Calu3 (cell line): ENCODE measurements around the gene GRK5. TPM values are rescaled to one million over a fixed set of nuclear protein-coding genes. Genes with fewer than 3 reads are reported as not detected.

Experiments
- BruUV-seq: library from RNA; stranded (reverse); fragments of 400-500 nt; replicated peaks from 2 replicates; lab custom pipeline; 2021; lab: Mats Ljungman, UMichigan
- CTCF ChIA-PET: fragments of 300-600 bp; sonication (Branson Sonifier 250); formaldehyde crosslinking; loops from one replicate; lab custom pipeline; 2022; ENCODE audit warnings: antibody characterized with exemption; lab: Charles Lee
- DNase-seq: peaks from one replicate; pipeline ENCODE4 v3.0.0; 2022
- H3K27ac Mint-ChIP-seq: one replicate; pipeline ENCODE4 v1.8.0; 2022; ENCODE audit warnings: mixed read lengths; ENCODE audit not compliant: unreplicated experiment
- H3K27me3 Mint-ChIP-seq: one replicate; pipeline ENCODE4 v1.8.0; 2022; ENCODE audit warnings: mixed read lengths; ENCODE audit not compliant: unreplicated experiment
- H3K36me3 Mint-ChIP-seq: one replicate; pipeline ENCODE4 v1.8.0; 2022; ENCODE audit warnings: mild to moderate bottlenecking, moderate library complexity, mixed read lengths; ENCODE audit not compliant: insufficient read depth, unreplicated experiment
- H3K4me1 Mint-ChIP-seq: one replicate; pipeline ENCODE4 v1.8.0; 2022; ENCODE audit warnings: mild to moderate bottlenecking, low read depth, mixed read lengths; ENCODE audit not compliant: unreplicated experiment
- H3K4me3 Mint-ChIP-seq: one replicate; pipeline ENCODE4 v1.8.0; 2022; ENCODE audit warnings: mild to moderate bottlenecking, low read depth, moderate library complexity, mixed read lengths; ENCODE audit not compliant: unreplicated experiment
- H3K9me3 Mint-ChIP-seq: one replicate; pipeline ENCODE4 v1.8.0; 2022; ENCODE audit warnings: low read depth, mixed read lengths; ENCODE audit not compliant: unreplicated experiment
- intact Hi-C: fragments of 100-400 bp; cut with micrococcal nuclease; formaldehyde crosslinking; loops from one replicate; pipeline ENCODE4 v1.10.0; 2022; ENCODE audit not compliant: unreplicated experiment
- total RNA-seq: library from RNA; stranded (reverse); gene quantifications from 2 replicates; pipeline ENCODE4 v1.2.3, GENCODE V29; 2022
- TF ChIP-seq, protein P1 (sequence below): fragments of 200-600 bp; IDR thresholded peaks from one replicate; pipeline ENCODE4 v1.8.0; 2022; ENCODE audit warnings: antibody characterized with exemption; ENCODE audit not compliant: unreplicated experiment

The GRK5 gene
- total RNA-seq, 1 experiment from 2014 or later, result 4.4 TPM

- TF ChIP-seq, protein P1, sequence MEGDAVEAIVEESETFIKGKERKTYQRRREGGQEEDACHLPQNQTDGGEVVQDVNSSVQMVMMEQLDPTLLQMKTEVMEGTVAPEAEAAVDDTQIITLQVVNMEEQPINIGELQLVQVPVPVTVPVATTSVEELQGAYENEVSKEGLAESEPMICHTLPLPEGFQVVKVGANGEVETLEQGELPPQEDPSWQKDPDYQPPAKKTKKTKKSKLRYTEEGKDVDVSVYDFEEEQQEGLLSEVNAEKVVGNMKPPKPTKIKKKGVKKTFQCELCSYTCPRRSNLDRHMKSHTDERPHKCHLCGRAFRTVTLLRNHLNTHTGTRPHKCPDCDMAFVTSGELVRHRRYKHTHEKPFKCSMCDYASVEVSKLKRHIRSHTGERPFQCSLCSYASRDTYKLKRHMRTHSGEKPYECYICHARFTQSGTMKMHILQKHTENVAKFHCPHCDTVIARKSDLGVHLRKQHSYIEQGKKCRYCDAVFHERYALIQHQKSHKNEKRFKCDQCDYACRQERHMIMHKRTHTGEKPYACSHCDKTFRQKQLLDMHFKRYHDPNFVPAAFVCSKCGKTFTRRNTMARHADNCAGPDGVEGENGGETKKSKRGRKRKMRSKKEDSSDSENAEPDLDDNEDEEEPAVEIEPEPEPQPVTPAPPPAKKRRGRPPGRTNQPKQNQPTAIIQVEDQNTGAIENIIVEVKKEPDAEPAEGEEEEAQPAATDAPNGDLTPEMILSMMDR, result no peak
- DNase-seq, result no peak
- Mint-ChIP-seq H3K36me3 (no peaks in the 10 kb centered on the region), H3K9me3 (peaks cover 5% of the 10 kb centered on the region), H3K27ac (no peak overlapping the region), H3K4me1 (peaks cover 28% of the 10 kb centered on the region), H3K27me3 (no peaks in the 10 kb centered on the region), H3K4me3 (no peak overlapping the region)
- no TSS peak for BruUV-seq
- intact Hi-C loops, result no loop called here
- CTCF ChIA-PET, result no interaction called here
Observed at GRCh38 chr10:119465085-119465484, 257.7 kb downstream of the GRK5 start.

DNA sequence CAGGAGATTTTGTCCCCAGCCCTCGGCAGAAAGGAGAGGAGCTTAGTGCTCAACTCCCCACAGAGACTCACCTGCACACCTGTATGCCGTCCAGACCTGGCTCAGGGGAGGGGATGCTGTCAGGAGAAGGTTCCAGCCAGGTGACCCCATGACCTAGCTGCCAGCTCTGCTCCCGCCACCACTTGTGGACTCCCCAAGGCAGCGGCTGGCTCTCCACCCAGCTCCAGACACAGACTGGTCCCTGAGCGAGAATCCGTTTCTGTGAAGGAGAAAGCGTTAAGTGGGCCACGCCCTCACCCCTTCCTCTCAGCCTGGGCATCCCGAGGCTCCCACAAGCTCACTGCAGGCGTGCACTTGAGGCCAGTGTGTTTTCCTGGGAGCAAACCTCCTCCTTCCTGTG is 258.7 kb downstream of the GRK5 start:
- Mint-ChIP-seq H3K4me1 (peaks cover 19% of the 10 kb centered on the region), H3K9me3 (peaks cover 5% of the 10 kb centered on the region), H3K4me3 (no peak overlapping the region), H3K27me3 (no peaks in the 10 kb centered on the region), H3K27ac (no peak overlapping the region), H3K36me3 (no peaks in the 10 kb centered on the region)
- CTCF ChIA-PET, result no interaction called here
- TF ChIP-seq, protein P1, result no peak
- intact Hi-C loops, result no loop called here
- BruUV-seq, result no TSS peak
- no peak for DNase-seq

- Mint-ChIP-seq H3K27me3 (no peaks in the 10 kb centered on the region), H3K36me3 (no peaks in the 10 kb centered on the region), H3K4me1 (peaks cover 13% of the 10 kb centered on the region), H3K27ac (no peak overlapping the region), H3K4me3 (no peak overlapping the region), H3K9me3 (peaks cover 5% of the 10 kb centered on the region)
- TF ChIP-seq, protein P1, result no peak
- no TSS peak for BruUV-seq
- CTCF ChIA-PET, result no interaction called here
- intact Hi-C loops, result no loop called here
- DNase-seq, result peak; percentile 35
Observed at GRCh38 chr10:119466655-119467054, 259.3 kb downstream of the GRK5 start.

DNA sequence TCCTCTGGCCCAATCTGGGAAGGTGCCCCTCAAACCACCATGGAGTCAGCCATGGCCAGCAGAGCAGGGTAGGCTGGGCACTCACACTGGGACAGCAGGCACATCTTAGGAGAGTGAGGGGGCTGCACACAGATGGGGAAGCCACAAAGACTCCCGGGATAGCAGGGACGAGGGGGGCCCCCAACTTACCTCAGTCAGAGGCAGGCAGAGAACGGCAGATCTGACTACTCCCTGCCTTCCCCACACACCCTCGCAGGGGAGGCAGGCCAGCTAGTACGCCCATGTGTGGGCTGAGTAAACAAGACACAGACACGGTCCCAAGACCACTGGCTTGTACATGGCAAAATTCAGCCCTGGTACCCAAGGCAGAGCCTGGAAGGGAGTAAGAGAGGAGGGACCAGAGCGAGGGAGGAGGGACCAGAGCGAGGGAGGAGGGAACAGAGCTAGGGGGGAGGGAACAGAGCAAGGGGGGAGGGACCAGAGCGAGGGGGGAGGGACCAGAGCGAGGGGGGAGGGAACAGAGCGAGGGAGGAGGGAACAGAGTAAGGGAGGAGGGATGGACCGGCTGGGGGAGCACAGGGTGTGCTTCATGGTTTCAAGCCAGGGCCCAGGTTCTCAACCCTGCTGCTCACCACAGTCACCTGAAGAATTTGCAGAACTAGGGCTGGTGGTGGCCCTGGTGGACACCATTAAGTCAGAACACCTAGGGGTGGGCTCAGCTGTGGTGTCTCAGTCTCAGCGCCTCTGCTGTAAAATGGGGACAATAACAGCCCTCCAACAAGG is 261.4 kb downstream of the GRK5 start:
- Mint-ChIP-seq H3K27me3 (no peaks in the 10 kb centered on the region), H3K4me3 (no peak overlapping the region), H3K27ac (no peak overlapping the region), H3K9me3 (no peaks in the 10 kb centered on the region), H3K36me3 (no peaks in the 10 kb centered on the region), H3K4me1 (no peaks in the 10 kb centered on the region)
- BruUV-seq, result no TSS peak
- intact Hi-C loops, result no loop called here
- CTCF ChIA-PET, result no interaction called here
- no peak for DNase-seq
- TF ChIP-seq, protein P1, result no peak
